WI38 (cell line): ENCODE measurements around the gene HSD11B2.
A peak's percentile ranks its signal among the peaks of the same experiment; 100 is the strongest.

Experiments used
- H3K4me3 ChIP-seq: 2 replicates; pipeline ENCODE4 v1.5.1; 2011; ENCODE audit warnings: low read depth, mild to moderate bottlenecking, control low read depth, low read length
- CTCF ChIP-seq: IDR thresholded peaks from 2 replicates; pipeline ENCODE4 v1.5.1; 2012; ENCODE audit warnings: low read depth, mild to moderate bottlenecking, control low read depth, low read length

The HSD11B2 gene

GRCh38 chr16:67451061-67451703 lies 20.3 kb downstream of the HSD11B2 start:
- H3K4me3 ChIP-seq = no peak overlapping the region
- no peak for TF ChIP-seq CTCF

GRCh38 chr16:67451704-67452435 lies 20.9 kb downstream of the HSD11B2 start:
- no peak for TF ChIP-seq CTCF
- no peak overlapping the region for H3K4me3 ChIP-seq

DNA sequence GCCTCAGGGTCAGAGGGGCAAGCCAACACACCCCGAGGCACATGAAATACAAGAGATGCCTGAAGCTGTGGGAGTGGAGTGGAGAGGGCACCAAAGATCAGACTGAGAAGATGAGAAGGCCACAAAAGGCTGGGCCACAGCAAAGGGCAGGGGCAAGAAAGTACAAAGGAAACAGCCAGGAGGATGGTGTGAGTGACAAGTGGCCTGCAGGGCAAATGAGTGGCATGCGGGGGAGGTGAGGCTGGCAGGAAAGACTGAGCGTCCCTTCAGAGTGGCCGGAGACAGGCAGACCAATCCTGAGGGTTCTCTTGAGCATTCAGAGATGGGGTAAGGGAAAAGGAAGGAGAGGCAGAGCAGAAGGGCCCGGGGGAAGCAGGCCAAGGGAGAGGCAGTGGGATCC lies 23.2 kb downstream of the HSD11B2 start:
- no peak for TF ChIP-seq CTCF
- no peak overlapping the region for H3K4me3 ChIP-seq

DNA sequence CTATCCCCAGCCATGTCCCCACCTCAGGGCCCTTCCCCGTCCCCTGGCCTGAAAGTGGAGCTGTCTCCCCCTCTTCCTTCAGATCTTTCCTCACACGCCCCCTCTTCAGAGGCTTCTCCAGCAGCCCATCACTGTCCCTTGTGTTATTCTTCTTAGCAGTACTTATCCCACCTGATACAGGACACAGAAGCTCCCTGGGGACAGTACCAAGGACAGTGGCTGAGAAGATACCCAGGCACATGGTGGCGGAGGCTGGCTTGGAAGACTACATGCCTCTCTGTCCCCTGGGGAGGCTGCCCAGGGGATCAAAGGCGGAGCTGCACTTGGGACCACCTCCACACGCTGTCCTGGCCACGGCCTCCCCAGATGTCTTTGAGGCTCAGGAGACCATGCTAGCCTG lies 23.9 kb downstream of the HSD11B2 start:
- no peak for TF ChIP-seq CTCF
- H3K4me3 ChIP-seq = no peak overlapping the region

- no peak overlapping the region for H3K4me3 ChIP-seq
- peak; percentile 47 for TF ChIP-seq CTCF
Measured at GRCh38 chr16:67456391-67457081, 25.6 kb downstream of the HSD11B2 start.

GRCh38 chr16:67457611-67458010 lies 26.7 kb downstream of the HSD11B2 start:
- no peak overlapping the region for H3K4me3 ChIP-seq
- TF ChIP-seq CTCF = no peak

DNA sequence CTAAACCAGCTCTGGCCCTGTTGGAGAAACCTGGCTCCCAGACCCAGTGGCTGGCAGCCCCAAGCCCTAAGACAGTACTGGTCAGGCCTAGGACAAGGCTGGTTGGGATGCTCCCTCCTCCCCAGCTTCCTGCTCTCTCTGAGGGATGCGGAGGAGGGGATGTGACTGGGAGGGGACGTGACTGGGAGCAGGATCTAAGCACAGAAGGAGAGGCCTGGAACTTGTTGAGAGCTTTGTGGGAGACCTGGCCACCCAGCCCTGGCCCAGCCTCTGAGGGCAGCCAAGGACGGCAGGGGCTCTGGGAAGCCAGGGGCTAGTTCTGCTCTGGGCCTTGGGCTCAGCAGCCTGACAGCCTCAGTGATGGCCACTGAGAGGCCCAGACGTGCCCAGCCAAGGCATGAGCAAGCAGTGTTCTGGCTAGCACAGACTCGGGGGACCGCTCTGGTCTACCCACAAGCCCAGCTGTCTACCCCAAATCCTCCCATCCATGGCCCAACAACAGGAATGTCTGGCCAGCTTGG lies 27.3 kb downstream of the HSD11B2 start:
- no peak overlapping the region for H3K4me3 ChIP-seq
- TF ChIP-seq CTCF = no peak
